D721Med (cell line): ENCODE measurements around the gene RNF4.

Experiments
- DNase-seq: peaks from one replicate; pipeline ENCODE4 v3.0.0; 2011; ENCODE audit warnings: low spot score; ENCODE audit not compliant: insufficient read length
- FAIRE-seq: peaks from 2 replicates; lab custom pipeline; 2011; peaks lifted over from hg19 to GRCh38; lab: Jason Lieb, UNC
- CTCF ChIP-seq: IDR thresholded peaks from 2 replicates; pipeline ENCODE4 v1.5.1; 2012; ENCODE audit warnings: mild to moderate bottlenecking, control low read depth; ENCODE audit not compliant: insufficient read depth; ENCODE audit errors: missing control alignments

Gene RNF4

GRCh38 chr4:2468456-2469191 is at the start of gene RNF4:
TSS of gene RNF4 (plus strand) at chr4:2469106. CDS start at chr4:2490494, 21,388 bp downstream.
- DNase-seq = peak; percentile 99
- TF ChIP-seq CTCF = no peak
- no peak for FAIRE-seq

- no peak for FAIRE-seq
- no peak for TF ChIP-seq CTCF
- no peak for DNase-seq
Observed at GRCh38 chr4:2419814-2420213, 49.1 kb upstream of the RNF4 start.

- TF ChIP-seq CTCF = no peak
- DNase-seq = no peak
- FAIRE-seq = no peak
Observed at GRCh38 chr4:2421928-2422327, 47.0 kb upstream of the RNF4 start.

- no peak for TF ChIP-seq CTCF
- FAIRE-seq = no peak
- DNase-seq = no peak
Observed at GRCh38 chr4:2423066-2423465, 45.8 kb upstream of the RNF4 start.

- no peak for TF ChIP-seq CTCF
- FAIRE-seq (no peak), DNase-seq (no peak)
Observed at GRCh38 chr4:2423695-2424094, 45.2 kb upstream of the RNF4 start.

- TF ChIP-seq CTCF = no peak
- FAIRE-seq = no peak
- no peak for DNase-seq
Observed at GRCh38 chr4:2424581-2424980, 44.3 kb upstream of the RNF4 start.

GRCh38 chr4:2425386-2426068 is 43.4 kb upstream of the RNF4 start:
- DNase-seq (no peak), FAIRE-seq (no peak)
- no peak for TF ChIP-seq CTCF
